IPS-20b (cell line): Measurements from ENCODE around the gene RAB36.

Source experiments
- H3K27ac ChIP-seq: one replicate; pipeline ENCODE4 v1.5.1; 2013; ENCODE audit warnings: low read length
- H3K27me3 ChIP-seq: 2 replicates; pipeline ENCODE4 v1.6.1; 2013; ENCODE audit warnings: mild to moderate bottlenecking, low read length, inconsistent platforms; ENCODE audit not compliant: insufficient read depth
- H3K36me3 ChIP-seq: 2 replicates; pipeline ENCODE4 v1.6.1; 2013; ENCODE audit warnings: low read depth, mild to moderate bottlenecking, inconsistent platforms, low read length, moderate library complexity; ENCODE audit not compliant: insufficient read depth
- H3K4me1 ChIP-seq: 2 replicates; pipeline ENCODE4 v1.6.1; 2013; ENCODE audit warnings: mild to moderate bottlenecking, control low read depth, inconsistent platforms, low read length, moderate library complexity; ENCODE audit not compliant: insufficient read depth
- H3K4me3 ChIP-seq: 2 replicates; pipeline ENCODE4 v1.5.1; 2013; ENCODE audit warnings: mild to moderate bottlenecking, low read length, inconsistent platforms
- H3K9ac ChIP-seq: 2 replicates; pipeline ENCODE4 v1.6.1; 2013; ENCODE audit warnings: low read depth, mild to moderate bottlenecking, inconsistent platforms, low read length, moderate library complexity
- H3K9me3 ChIP-seq: 2 replicates; pipeline ENCODE4 v1.6.1; 2013; ENCODE audit warnings: mild to moderate bottlenecking, low read depth, low read length, inconsistent platforms; ENCODE audit not compliant: insufficient read depth

The RAB36 gene

GRCh38 chr22:23197836-23198235 is 52.6 kb downstream of the RAB36 start:
- Histone ChIP-seq H3K4me1 (no peaks in the 10 kb centered on the region), H3K27ac (no peak overlapping the region), H3K27me3 (no peaks in the 10 kb centered on the region), H3K9me3 (no peaks in the 10 kb centered on the region), H3K9ac (no peak overlapping the region), H3K4me3 (no peak overlapping the region), H3K36me3 (peaks cover 8% of the 10 kb centered on the region)

- Histone ChIP-seq H3K27ac (no peak overlapping the region), H3K36me3 (peaks cover 17% of the 10 kb centered on the region), H3K27me3 (no peaks in the 10 kb centered on the region), H3K9me3 (no peaks in the 10 kb centered on the region), H3K9ac (no peak overlapping the region), H3K4me1 (no peaks in the 10 kb centered on the region), H3K4me3 (no peak overlapping the region)
Measured at GRCh38 chr22:23199159-23199558, 53.9 kb downstream of the RAB36 start.

- H3K36me3 ChIP-seq: peaks cover 17% of the 10 kb centered on the region
- no peaks in the 10 kb centered on the region for H3K9me3 ChIP-seq
- no peaks in the 10 kb centered on the region for H3K4me1 ChIP-seq
- H3K9ac ChIP-seq: no peak overlapping the region
- H3K4me3 ChIP-seq: no peak overlapping the region
- H3K27ac ChIP-seq: no peak overlapping the region
- H3K27me3 ChIP-seq: no peaks in the 10 kb centered on the region
Measured at GRCh38 chr22:23200898-23201297, 55.6 kb downstream of the RAB36 start.

GRCh38 chr22:23202812-23203451 is 57.7 kb downstream of the RAB36 start:
- H3K36me3 ChIP-seq: peaks cover 22% of the 10 kb centered on the region
- no peak overlapping the region for H3K27ac ChIP-seq
- no peak overlapping the region for H3K4me3 ChIP-seq
- no peak overlapping the region for H3K9ac ChIP-seq
- H3K9me3 ChIP-seq: no peaks in the 10 kb centered on the region
- no peaks in the 10 kb centered on the region for H3K4me1 ChIP-seq
- no peaks in the 10 kb centered on the region for H3K27me3 ChIP-seq

GRCh38 chr22:23203452-23204124 is 58.3 kb downstream of the RAB36 start:
- no peak overlapping the region for H3K27ac ChIP-seq
- no peaks in the 10 kb centered on the region for H3K4me1 ChIP-seq
- H3K36me3 ChIP-seq: peaks cover 23% of the 10 kb centered on the region
- no peaks in the 10 kb centered on the region for H3K27me3 ChIP-seq
- H3K4me3 ChIP-seq: no peak overlapping the region
- no peaks in the 10 kb centered on the region for H3K9me3 ChIP-seq
- H3K9ac ChIP-seq: no peak overlapping the region

GRCh38 chr22:23204125-23204488 is 58.8 kb downstream of the RAB36 start:
- Histone ChIP-seq H3K27ac (no peak overlapping the region), H3K4me1 (no peaks in the 10 kb centered on the region), H3K27me3 (no peaks in the 10 kb centered on the region), H3K36me3 (peaks cover 27% of the 10 kb centered on the region), H3K4me3 (no peak overlapping the region), H3K9ac (no peak overlapping the region), H3K9me3 (no peaks in the 10 kb centered on the region)

GRCh38 chr22:23204541-23205157 is 59.4 kb downstream of the RAB36 start:
- Histone ChIP-seq H3K27me3 (no peaks in the 10 kb centered on the region), H3K27ac (no peak overlapping the region), H3K4me1 (no peaks in the 10 kb centered on the region), H3K9ac (no peak overlapping the region; the same call in 1 of the 2 replicates), H3K4me3 (no peak overlapping the region), H3K9me3 (no peaks in the 10 kb centered on the region), H3K36me3 (peaks cover 27% of the 10 kb centered on the region)

- no peak overlapping the region for H3K4me3 ChIP-seq
- H3K36me3 ChIP-seq: peaks cover 27% of the 10 kb centered on the region
- H3K9ac ChIP-seq: no peak overlapping the region; the same call in 1 of the 2 replicates
- no peaks in the 10 kb centered on the region for H3K4me1 ChIP-seq
- no peaks in the 10 kb centered on the region for H3K27me3 ChIP-seq
- H3K27ac ChIP-seq: no peak overlapping the region
- no peaks in the 10 kb centered on the region for H3K9me3 ChIP-seq
Measured at GRCh38 chr22:23205339-23206049, 60.2 kb downstream of the RAB36 start.

GRCh38 chr22:23206915-23207314 is 61.6 kb downstream of the RAB36 start:
- no peak overlapping the region for H3K27ac ChIP-seq
- H3K4me1 ChIP-seq: no peaks in the 10 kb centered on the region
- H3K27me3 ChIP-seq: no peaks in the 10 kb centered on the region
- no peaks in the 10 kb centered on the region for H3K9me3 ChIP-seq
- no peak overlapping the region for H3K9ac ChIP-seq
- peaks cover 23% of the 10 kb centered on the region for H3K36me3 ChIP-seq
- H3K4me3 ChIP-seq: no peak overlapping the region

GRCh38 chr22:23207729-23208393 is 62.6 kb downstream of the RAB36 start:
- Histone ChIP-seq H3K4me3 (no peak overlapping the region), H3K27ac (no peak overlapping the region), H3K4me1 (no peaks in the 10 kb centered on the region), H3K27me3 (no peaks in the 10 kb centered on the region), H3K36me3 (peaks cover 23% of the 10 kb centered on the region), H3K9me3 (no peaks in the 10 kb centered on the region), H3K9ac (no peak overlapping the region)

- Histone ChIP-seq H3K4me3 (no peak overlapping the region), H3K27ac (no peak overlapping the region), H3K9ac (no peak overlapping the region), H3K9me3 (no peaks in the 10 kb centered on the region), H3K4me1 (peaks cover 3% of the 10 kb centered on the region; the same call in 1 of the 2 replicates), H3K36me3 (peaks cover 10% of the 10 kb centered on the region), H3K27me3 (no peaks in the 10 kb centered on the region)
Measured at GRCh38 chr22:23210428-23211170, 65.3 kb downstream of the RAB36 start.
